Omental fat pad (tissue), 4 donors: ENCODE results near the gene DCXR. TPM values are rescaled to one million over a fixed set of nuclear protein-coding genes. Genes with fewer than 3 reads are reported as not detected.

Source experiments
- ATAC-seq: fragments of 150-250 bp; one replicate; pipeline ENCODE4 v1.9.1; 2016; ENCODE audit warnings: mild to moderate bottlenecking, moderate library complexity; ENCODE audit not compliant: low FRiP score
- DNase-seq: peaks from one replicate; pipeline ENCODE4 v3.0.0-alpha.2; 2019; ENCODE audit warnings: low spot score
- total RNA-seq, 4 donors: library from RNA; depleted of rRNA; stranded (reverse); fragments of >200 nt; gene quantifications; one replicate each; pipeline ENCODE4 v1.1.0, GENCODE V29; 2016
- TF ChIP-seq, protein P1 (sequence below), 3 donors: fragments of 450-650 bp; IDR thresholded peaks; one replicate each; pipeline ENCODE4 v1.5.1; 2016 to 2017; ENCODE audit warnings: antibody characterized with exemption in 3 of 3, mild to moderate bottlenecking in 3 of 3, moderate library complexity in 2 of 3

The DCXR gene
- total RNA-seq, 4 donors from 2014 or later: 190 to 327 (median 225) TPM

DNA sequence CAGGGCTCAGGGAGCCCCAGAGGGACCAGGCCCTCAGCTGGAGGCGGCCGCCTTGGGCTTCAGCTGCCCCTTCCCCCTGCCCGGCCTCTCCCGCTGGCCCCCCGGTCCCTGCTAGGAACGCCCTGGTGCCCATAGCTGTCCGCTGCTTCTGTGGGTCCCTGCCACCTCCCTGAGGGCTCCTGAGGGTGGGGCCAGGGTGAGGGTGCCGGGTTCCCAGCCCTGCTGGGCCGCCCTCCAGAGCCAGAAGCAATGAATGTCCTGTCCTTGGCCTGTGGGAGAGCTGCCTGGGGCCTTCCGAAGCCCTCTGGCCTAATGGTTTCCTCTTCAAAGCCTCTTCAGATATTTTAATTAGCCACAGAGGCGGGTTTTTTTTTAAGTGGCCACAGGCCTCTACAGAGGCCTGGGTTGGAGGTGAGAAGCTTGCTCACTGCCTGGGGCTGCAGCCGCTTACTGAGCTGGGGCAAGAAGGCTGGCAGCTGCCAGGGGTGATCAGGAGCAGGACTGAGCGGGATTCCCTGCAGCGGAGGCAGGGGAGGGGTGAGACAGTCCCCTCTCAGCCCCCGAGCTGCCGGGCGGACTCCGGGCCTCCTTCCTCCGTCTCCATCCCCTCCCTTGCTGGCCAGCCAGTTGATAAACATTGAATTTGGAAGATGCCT, 24.7 kb downstream of the DCXR start:
- ATAC-seq (no peak), DNase-seq (no peak)
- TF ChIP-seq, protein P1, sequence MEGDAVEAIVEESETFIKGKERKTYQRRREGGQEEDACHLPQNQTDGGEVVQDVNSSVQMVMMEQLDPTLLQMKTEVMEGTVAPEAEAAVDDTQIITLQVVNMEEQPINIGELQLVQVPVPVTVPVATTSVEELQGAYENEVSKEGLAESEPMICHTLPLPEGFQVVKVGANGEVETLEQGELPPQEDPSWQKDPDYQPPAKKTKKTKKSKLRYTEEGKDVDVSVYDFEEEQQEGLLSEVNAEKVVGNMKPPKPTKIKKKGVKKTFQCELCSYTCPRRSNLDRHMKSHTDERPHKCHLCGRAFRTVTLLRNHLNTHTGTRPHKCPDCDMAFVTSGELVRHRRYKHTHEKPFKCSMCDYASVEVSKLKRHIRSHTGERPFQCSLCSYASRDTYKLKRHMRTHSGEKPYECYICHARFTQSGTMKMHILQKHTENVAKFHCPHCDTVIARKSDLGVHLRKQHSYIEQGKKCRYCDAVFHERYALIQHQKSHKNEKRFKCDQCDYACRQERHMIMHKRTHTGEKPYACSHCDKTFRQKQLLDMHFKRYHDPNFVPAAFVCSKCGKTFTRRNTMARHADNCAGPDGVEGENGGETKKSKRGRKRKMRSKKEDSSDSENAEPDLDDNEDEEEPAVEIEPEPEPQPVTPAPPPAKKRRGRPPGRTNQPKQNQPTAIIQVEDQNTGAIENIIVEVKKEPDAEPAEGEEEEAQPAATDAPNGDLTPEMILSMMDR (IDR thresholded peaks at IDR 0.05): no peak

DNA sequence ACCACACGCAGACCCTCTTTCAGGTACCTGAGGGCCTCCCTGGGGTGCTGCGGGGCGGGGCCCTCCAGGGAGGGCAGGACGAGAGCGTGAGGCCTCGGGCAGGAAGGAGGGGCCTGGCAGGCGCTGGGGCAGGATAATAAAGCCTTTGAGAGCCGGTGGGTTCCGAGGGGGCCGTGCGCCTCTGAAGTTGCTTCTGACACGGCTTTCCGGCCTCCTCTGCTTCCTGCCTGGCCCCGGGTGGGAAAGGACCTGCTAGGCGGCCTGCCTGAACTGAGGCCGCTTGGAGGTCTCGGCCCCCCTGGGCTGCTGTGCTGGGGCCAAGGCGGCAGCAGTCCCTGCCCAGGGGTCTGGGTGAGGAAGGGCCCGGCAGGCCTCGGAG, 25.2 kb downstream of the DCXR start:
- TF ChIP-seq, protein P1 (IDR thresholded peaks at IDR 0.05): no peak
- DNase-seq (no peak), ATAC-seq (no peak)

DNA sequence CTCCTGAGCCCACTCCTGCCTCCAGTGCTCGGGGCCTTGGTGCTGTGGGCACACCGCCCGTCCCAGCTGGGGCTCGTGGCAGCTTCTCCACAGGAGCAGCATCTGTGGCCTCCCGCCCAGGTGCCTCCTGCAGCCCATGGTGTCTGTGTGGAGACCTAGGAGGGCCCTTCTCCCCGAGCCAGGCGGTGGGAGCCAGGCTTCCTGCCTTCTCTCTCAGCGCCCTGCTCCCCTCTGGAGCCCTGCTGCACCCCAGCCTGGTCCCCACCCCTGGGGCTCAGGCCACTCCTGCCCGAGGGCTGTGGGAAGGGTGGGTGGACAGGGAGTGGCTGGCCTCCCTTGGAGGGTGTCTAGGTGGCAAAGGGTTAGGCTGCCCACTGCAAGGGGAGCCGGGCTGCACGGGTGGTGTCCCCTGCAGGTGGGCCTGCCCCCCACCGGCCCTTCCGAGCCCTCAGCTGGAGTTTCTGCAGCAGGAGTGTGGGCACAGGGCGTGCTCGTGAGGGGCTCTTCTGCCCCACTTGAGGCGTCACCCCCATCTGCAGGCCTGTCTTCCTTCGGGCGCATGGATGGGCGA, 25.8 kb downstream of the DCXR start:
- no peak for DNase-seq
- TF ChIP-seq, protein P1 (IDR thresholded peaks at IDR 0.05): no peak
- ATAC-seq: no peak

DNA sequence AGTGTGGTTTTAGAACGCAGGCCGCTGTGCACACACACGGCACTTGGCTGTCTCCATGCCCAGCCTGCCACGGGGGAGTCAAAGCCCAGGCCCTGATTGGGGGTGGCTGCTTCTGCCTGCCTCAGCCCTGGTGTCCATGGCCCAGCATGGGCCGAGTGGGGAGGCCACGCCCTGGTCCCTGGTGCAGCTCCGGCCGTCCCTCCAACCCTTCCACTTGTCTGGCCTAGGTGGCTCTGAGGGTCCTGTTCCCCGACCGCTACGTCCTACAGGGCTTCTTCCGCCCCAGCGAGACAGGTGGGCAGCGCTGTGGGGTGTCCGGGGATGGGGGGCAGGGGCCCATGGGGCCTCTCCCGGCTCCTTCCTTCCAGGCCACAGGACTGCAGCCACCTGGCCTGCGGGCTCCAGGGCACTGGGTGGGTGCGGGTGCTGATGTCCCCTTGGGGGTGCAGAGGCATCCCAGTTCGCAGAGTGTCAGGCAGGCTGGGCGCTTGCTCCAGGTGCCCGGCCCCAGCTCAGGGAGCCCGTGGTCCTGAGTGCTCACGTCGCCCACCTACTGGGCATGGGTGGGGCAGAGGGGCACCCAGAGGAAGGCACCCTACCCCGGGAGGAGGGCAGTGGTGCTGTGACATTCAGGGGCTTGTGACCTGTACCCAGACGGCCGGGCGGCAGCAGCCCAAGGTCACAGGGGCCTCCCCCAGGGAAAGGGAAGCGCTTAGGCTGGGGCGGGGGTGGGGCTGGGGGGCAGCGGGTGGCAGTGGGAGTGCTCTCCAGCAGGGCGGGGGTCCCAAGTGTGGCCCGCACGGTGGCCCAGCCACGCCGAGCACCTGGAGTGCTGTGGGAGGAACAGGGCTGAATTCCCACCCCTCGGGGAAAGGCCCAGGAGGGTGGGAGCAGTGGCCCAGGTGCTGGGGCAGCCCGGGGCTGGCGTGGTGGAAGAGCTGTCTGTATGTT, 26.6 kb downstream of the DCXR start:
- DNase-seq: no peak
- TF ChIP-seq, protein P1 (IDR thresholded peaks at IDR 0.05): no peak
- no peak for ATAC-seq

DNA sequence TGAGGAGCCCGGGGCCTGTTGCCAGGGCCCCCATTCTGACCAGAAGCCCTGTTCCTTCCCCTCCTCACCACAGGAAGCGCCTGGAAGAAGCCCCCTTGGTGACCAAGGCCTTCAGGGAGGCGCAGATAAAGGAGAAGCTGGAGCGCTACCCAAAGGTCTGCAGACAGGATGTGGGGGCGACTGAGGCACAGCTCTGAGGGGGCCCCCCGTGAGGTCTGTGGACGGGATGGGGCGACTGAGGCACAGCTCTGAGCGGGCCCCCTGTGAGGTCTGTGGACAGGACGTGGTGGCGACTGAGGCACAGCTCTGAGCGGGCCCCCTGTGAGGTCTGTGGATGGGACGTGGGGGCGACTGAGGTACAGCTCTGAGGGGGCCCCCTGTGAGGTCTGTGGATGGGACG, 28.1 kb downstream of the DCXR start:
- no peak for DNase-seq
- TF ChIP-seq, protein P1 (IDR thresholded peaks at IDR 0.05): no peak
- ATAC-seq: no peak

DNA sequence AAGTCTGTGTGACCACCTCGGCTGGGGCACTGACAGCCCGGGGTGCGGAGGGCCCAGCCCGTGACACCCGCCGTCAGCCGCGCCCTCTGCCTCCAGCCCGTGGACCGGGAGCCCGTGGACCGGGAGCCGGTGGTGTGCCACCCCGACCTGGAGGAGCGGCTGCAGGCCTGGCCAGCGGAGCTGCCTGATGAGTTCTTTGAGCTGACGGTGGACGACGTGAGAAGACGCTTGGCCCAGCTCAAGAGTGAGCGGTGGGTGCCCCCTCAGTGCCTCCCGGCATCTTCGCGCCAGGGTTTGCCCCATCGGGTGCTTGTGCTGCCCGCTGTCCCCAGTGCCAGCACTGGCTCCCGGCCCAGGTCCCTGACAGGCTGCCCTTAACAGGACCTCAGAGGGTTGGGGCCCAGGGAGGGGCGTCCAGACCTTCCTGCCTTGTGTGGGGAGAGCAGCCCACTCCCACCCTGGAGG, 28.5 kb downstream of the DCXR start:
- TF ChIP-seq, protein P1 (IDR thresholded peaks at IDR 0.05): no peak
- DNase-seq: no peak
- no peak for ATAC-seq
